HG02970 (cell line): Measurements from ENCODE around the gene MYO18B.

ENCODE experiments used
- ATAC-seq: cut with Tn5 transposase; IDR thresholded peaks from one replicate; pipeline ENCODE4 v1.9.1; 2021; ENCODE audit warnings: mild to moderate bottlenecking, moderate library complexity, moderate number of reproducible peaks; ENCODE audit not compliant: unreplicated experiment, low FRiP score

MYO18B gene

DNA sequence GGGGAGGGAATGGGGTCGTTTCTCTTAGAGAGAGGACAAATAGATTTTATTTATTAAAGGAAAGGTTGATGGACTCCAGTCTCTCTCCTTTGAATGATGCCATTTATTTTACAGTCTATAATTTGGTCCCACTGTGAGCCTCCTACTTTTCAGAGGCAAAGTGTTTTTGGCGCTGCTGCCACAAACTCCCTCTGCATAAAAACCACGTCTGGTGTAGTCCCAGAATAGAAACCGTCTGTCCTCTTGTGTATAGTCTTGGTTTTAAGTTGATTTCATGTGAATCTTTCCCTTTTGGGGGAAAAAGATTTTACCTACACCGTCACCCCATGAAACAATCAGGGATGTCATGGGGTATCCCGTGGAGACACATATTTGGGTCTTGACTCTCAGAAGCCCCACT lies 283.6 kb downstream of the MYO18B start:
- ATAC-seq: no peak

DNA sequence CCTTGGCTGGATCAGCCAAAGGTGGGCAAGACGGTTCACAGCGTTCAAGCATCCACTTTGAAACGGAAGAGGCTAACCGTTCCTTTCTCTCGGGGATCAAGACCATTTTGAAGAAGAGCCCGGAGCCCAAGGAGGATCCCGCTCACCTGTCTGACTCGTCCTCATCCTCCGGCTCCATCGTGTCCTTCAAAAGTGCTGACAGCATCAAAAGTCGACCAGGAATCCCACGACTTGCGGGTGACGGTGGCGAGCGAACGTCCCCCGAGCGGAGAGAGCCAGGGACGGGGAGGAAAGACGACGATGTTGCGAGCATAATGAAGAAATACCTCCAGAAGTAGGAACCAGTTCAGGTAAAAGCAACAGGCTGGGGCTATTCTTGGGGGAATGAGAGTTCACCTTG lies 285.4 kb downstream of the MYO18B start:
- ATAC-seq: no peak

DNA sequence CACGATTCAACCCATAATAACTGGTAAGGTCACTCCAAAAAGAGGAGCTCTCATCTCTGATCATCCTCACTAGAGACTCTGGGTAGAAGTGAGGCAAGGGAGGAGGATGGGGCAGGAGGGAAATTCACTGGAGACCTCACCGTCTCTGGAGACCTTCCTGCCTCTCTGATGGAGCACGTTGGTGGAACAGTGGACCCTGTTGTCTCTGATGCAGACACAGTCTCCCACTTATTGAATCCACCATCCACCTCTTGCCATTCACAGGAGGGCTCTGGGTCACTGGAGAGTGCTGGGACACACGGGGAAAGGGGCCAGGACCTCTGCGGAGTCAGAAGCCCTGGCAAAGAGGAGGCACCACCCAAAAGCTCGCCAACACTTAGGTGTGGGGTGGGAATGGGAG lies 289.7 kb downstream of the MYO18B start:
- no peak for ATAC-seq

DNA sequence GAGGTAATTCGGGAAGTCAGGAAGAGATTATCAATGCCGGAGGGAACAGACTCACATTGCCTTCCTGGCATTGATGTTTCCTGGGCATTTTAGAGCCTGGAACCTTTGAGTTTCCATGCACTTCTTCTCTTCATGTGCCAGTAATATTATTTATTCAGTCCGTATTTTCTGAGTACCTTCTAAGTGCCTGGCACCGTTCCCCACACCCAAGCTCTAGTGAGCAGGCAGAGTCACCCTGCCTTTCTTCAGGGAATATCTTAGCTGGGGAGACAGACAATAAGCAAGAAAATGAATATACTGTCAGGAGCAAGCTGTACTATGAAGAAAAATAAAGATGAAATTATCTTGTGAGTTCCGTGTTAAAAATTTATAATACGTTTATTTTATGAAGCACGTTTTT lies 291.1 kb downstream of the MYO18B start:
- ATAC-seq: no peak

DNA sequence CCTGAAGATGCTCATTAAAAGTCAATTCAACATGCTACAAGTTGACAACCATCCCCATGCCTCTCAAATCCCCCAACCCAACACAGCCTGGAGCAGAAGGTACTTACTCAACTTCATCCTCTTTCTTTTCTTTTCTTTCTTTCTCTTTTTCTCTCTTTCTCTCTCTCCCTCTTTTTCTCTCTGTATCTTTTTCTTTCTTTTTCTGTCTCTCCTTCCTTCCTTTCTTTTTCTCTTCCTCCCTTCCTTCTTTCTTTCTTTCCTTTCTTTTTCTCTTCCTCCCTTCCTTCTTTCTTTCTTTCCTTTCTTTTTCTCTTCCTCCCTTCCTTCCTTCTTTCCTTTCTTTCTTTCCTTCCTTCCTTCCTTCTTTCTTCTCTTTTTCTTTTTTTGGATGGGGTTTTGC lies 291.6 kb downstream of the MYO18B start:
- no peak for ATAC-seq

DNA sequence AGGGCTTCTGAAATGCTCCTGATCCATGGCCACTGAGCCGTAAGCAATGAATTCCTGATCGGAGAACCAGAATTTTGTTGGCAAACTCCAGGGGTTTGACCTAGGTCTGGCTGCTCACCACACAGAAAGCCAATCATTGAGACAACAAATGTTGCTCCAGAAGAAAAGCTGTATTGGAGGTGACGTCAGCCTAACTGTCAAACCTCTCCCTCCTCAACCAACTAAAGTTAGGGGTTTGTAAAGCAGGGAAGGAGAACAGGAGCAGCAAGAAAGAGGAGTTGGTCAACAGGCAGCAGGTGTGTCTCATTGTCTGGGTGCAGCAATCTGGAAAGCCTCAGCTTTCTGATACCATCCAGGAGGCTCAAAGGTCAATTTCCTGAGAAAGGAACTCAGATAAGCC lies 293.5 kb downstream of the MYO18B start:
- ATAC-seq: no peak

DNA sequence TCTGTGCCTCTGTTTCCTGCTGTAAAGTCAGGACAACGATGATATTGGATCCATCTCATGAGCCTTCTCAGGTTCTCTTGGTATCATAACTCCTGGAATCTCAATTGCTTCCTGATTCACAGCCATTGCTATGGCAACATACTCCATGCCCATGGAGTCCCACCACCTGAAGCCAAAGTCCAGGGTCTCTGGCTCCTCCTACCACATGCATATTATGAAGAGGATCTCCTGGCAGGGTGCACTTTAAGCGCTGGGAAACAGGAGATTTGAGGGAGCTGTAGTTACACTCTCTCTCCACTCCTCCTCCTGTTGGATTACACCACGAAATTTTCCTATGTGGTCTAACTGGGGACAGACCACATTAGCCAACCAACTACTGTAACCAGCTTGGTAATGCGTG lies 296.4 kb downstream of the MYO18B start:
- ATAC-seq: no peak

DNA sequence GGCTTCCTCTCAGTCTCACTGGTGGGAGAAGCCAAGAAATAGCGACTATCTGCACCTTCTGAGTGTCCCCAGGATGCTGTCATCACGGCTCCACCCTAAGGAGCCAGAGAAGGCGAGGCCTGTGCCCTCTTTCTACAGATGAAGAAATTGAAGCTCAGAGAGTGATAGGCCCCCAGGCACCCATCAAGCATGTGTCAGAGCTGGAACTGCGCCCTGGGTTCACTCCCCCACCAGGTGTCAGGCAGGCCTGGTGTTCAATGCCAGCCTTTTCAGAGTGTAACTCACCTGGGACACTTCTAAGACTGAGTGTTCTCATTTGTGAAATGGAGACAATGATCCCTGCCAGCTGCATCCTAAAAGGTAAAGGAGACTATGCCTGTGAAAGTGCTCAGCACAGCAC lies 299.9 kb downstream of the MYO18B start:
- ATAC-seq: no peak

DNA sequence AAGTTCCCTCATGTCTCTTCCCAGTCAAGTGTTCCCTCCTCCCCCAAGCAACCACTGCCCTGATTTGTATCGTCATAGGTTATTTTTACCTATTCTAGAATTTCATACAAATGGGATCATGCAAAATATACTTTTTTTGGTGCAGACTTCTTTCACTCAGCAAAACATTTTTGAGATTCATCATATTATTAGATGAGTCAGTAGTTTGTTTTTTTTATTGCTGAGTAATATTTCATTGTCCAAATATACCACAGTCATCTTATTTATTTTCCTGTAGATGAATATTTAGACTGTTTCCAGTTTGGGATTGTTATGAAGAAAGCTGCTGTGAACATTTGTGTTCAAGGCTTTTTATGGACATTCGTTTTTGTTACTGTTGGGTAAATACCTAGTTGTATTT lies 301.0 kb downstream of the MYO18B start:
- ATAC-seq: no peak

DNA sequence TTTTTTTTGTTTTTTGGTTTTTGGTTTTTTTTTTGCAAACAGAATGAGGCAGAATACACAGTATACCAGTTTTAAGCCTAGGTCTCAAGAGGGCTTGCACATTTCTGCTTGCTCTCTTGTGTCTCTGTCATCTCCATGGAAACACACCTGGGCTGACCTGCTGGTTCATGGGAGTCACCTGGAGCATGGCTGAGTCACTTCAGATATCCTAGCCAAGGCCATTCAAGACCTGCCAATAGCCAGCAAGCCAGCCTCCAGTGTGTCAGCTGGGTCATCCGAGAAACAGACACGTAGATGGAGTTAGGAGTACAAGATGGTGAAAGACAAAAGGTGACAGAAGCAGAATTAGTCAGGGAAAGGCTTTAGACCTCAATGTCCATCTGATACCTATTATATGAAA lies 303.1 kb downstream of the MYO18B start:
- ATAC-seq: no peak

DNA sequence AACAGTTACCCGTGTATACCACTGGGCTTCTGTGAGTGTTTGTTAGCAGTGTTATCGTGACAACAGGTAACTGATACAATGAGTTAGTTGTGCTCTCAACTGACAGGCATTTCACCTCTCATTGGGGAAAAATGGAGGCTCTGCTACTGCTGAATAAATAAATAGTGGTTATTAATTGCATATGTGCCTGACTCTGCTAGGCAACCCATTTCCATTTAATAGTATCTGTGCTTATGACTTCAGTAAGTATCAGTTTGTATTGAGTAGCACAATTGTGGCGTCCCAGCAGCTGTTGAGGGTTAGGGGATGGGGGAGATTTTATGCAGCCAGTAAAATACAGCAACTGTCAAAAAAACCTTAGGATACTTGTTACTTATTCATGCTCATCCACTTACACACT lies 303.9 kb downstream of the MYO18B start:
- ATAC-seq: no peak

DNA sequence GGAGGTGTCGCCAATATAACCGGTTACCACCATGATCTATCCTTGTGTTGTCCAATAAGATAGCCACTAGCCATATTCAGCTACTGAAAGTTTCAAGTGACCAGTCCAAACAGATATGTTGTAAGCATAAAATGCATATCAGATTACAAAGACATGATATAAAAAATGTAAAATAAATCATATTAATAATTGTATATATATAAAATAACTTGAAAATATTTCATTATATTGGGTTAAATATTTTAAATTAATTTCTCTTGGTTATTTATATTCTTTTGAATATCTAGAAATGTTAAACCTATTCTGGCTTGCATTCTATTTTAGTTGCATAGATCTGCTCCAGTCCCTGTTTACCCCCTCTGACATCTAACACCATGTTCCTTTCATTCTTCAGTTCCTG lies 305.5 kb downstream of the MYO18B start:
- no peak for ATAC-seq

DNA sequence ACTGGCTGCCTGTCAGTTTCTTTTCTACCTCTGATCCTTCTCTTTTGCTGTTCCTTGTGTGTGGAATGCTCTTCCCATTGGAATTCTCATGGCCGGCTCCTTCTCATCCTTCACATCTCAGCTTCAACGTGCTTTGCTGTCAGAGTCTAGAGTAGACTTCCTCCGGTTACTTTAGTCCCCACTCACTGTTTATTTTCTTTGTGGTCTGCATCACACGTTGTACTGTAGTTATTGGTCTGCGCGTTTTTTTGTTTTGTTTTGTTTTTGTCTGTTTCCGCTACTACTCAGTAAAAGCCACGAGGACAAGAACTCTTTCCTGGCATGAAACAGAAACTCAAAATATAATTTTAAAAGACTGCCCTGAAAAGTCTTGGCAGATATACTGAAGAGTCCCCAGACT lies 305.9 kb downstream of the MYO18B start:
- ATAC-seq: no peak

DNA sequence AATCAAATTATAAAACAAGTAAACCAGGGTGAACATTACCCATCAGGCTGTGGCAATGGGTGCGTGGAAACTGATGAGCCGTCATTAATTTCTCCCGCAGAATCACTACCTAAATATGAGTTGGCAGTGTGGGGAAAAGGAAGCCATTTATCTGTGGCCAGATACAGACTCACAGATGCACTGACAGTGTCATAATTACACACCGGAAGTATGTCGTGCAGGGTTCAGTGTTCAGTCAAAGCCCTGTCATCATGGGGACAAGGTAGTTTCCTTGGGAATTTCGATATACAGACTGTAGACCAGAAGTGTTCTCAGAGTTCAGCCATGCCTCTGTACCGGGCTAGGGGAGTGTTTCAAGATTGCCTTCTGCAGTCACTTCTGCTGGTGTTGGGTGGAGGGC lies 308.1 kb downstream of the MYO18B start:
- ATAC-seq: no peak

DNA sequence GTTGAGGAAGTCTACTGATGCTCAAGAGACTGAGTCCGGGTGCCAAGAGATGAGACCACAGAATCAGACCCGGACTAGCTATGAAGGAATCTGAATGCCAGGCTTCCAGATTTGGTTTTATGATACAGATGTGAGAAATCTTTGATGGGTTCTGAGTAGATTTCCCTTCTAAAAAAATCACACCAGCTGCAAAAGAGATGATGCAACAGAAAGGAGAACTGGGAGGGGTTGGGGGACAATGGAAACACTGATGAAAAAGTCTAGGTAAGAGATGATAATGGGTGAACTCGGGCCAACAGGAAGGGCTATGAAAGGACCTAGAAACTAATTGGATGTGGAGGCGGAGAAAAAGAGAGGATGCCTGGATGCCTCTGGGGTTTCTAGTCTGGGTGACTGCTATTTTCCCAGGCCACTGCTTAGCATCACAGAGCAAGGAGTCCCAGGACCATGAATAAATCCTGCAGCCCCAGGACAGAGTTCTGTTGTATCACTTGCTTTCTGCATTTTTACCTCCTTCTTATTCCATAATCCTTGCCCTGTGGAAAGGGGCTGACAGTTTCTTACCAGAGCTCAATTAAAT lies 311.8 kb downstream of the MYO18B start:
- ATAC-seq: no peak

DNA sequence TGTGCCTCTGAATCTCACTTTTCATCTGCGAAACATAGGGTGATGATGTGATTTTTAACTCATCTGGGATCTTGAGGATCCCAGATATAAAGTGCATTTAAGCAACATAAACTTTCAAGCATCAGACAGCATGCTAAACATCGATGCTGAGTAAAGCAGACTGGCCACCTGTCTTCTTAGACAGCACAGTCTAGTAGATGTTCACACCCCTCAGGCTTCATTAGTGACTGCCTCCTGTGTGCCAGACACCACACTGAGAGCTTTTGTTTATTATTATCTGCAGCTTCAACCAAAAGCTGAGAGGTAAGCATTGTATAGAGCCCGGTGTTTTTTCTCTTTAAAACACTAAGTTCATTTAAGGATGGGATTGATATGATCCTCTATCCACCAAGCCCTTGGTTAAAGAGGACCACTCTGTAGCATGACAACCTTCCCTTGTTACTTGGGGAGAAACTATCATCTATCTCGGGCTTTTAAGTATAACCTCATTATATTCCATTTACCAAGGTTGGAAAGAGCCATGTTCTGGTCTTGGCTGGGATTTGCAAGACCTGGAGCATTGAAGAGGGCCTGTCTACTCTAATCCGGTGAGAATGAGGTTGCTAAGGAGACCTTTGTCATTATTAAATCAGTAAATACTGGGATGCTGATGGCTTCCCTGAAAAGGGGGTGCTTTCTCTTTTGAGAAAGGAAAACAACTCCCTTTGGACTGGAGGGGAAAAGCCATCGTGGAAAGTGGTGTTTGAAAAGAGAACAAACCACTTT lies 313.0 kb downstream of the MYO18B start:
- ATAC-seq: no peak

DNA sequence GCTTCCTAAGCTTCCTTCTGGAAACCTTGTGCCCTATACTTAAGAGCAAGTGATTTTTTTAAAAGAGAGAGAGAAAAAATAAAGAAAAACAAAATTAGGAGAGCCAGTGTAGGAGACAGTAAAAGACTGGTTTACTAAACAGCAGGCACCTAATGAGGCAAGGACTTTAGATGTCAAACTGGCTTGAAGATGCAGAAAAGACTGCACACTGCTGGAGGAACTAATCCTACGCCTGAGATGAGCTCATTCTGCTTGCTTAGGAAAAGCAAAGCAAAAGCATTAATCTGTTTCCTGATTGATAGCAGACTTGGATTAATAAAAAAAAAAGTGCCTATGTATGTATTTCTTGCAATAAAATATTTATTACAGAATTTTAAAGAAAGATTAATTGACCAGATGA lies 313.7 kb downstream of the MYO18B start:
- no peak for ATAC-seq

DNA sequence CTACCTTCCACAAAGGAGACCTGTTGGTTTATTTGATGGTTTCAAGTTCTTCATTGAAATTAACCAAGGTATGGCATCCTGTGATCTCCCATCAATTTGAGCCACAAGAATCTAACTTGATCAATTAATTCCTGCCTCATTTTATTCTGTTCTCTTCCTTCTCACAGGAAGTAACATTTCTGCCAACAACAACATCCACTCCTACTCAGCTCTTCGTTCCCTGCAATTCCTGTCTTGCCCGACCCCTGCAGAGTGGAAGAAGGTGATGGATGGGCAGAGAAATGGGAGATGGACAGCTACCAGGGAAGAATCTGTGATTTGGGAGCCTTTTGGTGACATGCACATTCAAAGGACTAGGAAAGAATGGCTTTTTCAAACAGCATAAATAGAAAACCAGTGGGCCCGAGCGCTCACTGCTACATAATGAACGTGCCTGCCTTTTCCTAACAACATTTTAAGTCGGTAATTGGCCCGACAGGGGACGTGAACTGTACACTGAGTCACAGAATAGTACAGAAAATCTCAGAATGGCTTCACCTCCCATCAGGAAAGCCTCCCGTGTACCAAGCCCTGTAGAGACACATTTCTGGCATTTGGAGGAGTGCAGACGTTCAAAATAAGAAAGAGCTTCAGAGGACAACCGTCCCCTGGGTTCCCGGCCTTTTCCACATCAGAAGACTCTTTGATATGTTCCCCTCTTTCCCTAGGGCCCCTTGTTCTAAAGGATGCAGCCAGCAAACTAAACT lies 314.6 kb downstream of the MYO18B start:
- no peak for ATAC-seq

DNA sequence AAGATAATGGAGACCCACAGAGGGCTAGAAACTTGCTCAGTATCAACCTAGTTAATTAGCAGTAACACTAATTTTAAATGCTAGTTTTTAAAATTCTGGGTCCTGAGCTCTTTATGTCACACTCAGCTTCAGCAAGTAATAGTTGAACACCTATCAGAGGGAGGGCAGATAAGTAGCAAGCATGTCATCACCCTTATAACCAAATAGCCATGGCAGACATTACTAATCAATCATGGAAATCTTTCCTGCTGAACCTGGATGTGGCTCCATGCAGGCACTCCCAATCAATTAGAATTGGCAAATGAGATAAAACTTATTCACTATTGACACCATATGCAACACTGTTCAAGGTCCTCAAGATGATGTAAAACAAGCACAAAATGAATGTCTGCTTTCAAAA lies 315.7 kb downstream of the MYO18B start:
- no peak for ATAC-seq

DNA sequence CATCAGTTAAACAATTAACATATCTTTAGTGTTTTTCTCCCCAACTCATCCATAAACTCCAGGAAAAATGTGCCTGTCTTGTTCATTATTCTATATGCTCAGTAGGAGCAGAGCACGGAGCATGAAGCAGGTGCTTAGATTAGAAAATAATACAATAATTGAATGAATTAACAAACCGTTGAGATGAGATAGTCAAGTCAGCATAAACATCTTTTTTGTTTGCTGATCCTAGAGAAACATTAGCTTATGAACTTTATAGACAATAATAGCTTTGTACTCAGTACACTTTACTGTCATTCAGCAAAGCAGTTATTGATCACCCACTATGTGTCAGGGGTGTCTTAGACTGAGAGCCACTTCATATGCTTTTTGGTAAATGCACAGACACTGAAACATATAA lies 322.1 kb downstream of the MYO18B start:
- ATAC-seq: no peak

DNA sequence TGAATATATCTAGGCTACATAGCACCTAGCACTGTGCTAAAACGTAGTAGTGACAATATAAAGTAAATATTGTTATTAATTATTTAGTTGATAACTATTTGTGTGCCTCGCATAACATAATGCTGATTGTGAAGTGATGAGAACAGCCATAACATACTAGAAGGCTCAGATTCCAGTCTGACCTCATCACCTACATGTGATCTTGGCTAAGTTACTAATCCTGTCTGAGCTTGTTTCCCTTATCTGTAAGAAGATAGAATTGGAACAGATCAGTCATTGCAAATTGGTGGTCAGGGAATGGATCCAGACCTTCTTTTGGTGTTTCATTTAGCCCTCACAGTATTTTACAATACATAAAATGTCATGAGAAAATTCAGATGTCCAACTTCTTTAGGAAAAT lies 323.9 kb downstream of the MYO18B start:
- ATAC-seq: no peak

DNA sequence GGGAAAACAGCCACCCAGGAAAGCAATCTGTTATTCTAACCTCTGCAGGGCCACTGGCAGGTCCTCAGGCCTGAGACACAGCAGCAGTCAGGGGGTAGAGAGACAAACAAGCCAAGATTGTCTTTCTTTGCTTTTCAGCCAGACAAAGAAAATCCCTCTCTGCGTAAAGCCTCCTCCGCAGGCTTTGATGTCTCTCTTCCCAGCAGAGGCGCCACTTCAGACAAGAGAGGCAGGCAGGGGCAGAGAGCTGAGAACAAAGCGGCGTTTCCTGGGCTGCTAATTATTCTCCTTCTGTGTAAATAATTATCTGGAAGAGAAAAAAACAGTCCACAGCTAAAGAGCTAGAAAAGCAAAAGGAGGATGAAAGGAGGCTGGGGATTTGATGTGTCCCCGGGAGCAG lies 324.5 kb downstream of the MYO18B start:
- no peak for ATAC-seq
